Subcutaneous adipose tissue (tissue), 4 donors: ENCODE measurements around the gene ABHD10. TPM values are rescaled to one million over a fixed set of nuclear protein-coding genes. Genes with fewer than 3 reads are reported as not detected.

Source experiments
- CTCF ChIP-seq: fragments of 450-650 bp; IDR thresholded peaks from one replicate; pipeline ENCODE4 v1.5.1; 2016; ENCODE audit warnings: low read depth, mild to moderate bottlenecking, control low read depth, antibody characterized with exemption, moderate library complexity
- total RNA-seq, 4 donors: library from RNA; depleted of rRNA; stranded (reverse); fragments of >200 nt; gene quantifications; one replicate each; pipeline ENCODE4 v1.1.0, GENCODE V29; 2016

Gene ABHD10
- total RNA-seq, 4 donors from 2014 or later, result 17.9 to 24.9 (median 22.1) TPM

- TF ChIP-seq CTCF, result no peak
These were observed 35.3 kb upstream of the ABHD10 start for GRCh38 chr3:111943533-111943932.

- TF ChIP-seq CTCF, result no peak
These were observed 34.5 kb upstream of the ABHD10 start for GRCh38 chr3:111944372-111944771.

GRCh38 chr3:111947231-111947630 lies 31.6 kb upstream of the ABHD10 start:
- TF ChIP-seq CTCF, result no peak

- no peak for TF ChIP-seq CTCF
These were observed 30.0 kb upstream of the ABHD10 start for GRCh38 chr3:111948786-111949185.

GRCh38 chr3:111949712-111950111 lies 29.1 kb upstream of the ABHD10 start:
- TF ChIP-seq CTCF, result no peak

- TF ChIP-seq CTCF, result no peak
These were observed 27.8 kb upstream of the ABHD10 start for GRCh38 chr3:111951032-111951431.

- no peak for TF ChIP-seq CTCF
These were observed 26.7 kb upstream of the ABHD10 start for GRCh38 chr3:111952086-111952485.
